Measurements from ENCODE around the gene GOLGA5. TPM values are rescaled to one million over a fixed set of nuclear protein-coding genes. Genes with fewer than 3 reads are reported as not detected.

Gene GOLGA5
- total and polyA plus RNA-seq, 2 of the 13 experiments (the other 11 are each of a cell fraction or from before 2014, with no cell fraction given) = 31.0 to 40.0 TPM

- no peak for TF ChIP-seq ZNF800 (CRISPR knock-in tag; IDR thresholded peaks at IDR 0.05)
Observed at GRCh38 chr14:92754966-92755365, 39.1 kb upstream of the GOLGA5 start (continued).

GRCh38 chr14:92755495-92755894 is 38.6 kb upstream of the GOLGA5 start:
- H3K9ac ChIP-seq (ENCODE audit: insufficient read depth, low read depth, low read length) = no peak overlapping the region
- no TSS peak for BruUV-seq (replicated peaks)
- in situ Hi-C loops (cut with HindIII; ENCODE audit: extremely low pct_ligation_motif_present, low pct_unique_long_range_greater_than_20kb) (no loop called here), intact Hi-C loops (cut with micrococcal nuclease; ENCODE audit: unreplicated experiment) (loop anchor here (2.0 kb wide), 1 partner anchor 31 kb away; no protein-coding TSS in a partner anchor)
- no peaks in the 10 kb centered on the region for H3K9me3 ChIP-seq (ENCODE audit: low read length)
- H2AFZ ChIP-seq (ENCODE audit: low read length) = no peak overlapping the region
- DNase-seq (ENCODE audit: low spot score) = no peak
- no peak overlapping the region for H3K27ac ChIP-seq (ENCODE audit: extremely low read length, insufficient read depth, low read length)
- 38% methylated on average over 3 of the region's 3 CpGs for WGBS (ENCODE audit: low lambda C conversion rate)
- H3K4me3 ChIP-seq (replicated peaks in 1 of 3; ENCODE audit: insufficient read depth in 1 of 3, low read depth in 2 of 3, low read length in 3 of 3) = no peak overlapping the region
- no peak for ATAC-seq
- peaks cover 44% of the 10 kb centered on the region for H3K4me1 ChIP-seq (ENCODE audit: insufficient read depth, low read length)
- H4K20me1 ChIP-seq (ENCODE audit: insufficient read depth, low read length) = no peaks in the 10 kb centered on the region
- 0 out of 5 replicates have a peak, but pooled peaks cover 0 to 7% of the 10 kb centered on the region in 2 experiments for H3K27me3 ChIP-seq (ENCODE audit: control insufficient read depth in 1 of 2, insufficient read depth in 2 of 2, low read length in 2 of 2)
- FAIRE-seq = no peak
- ChIA-PET CTCF (ENCODE audit: low intra/inter-chr PET ratio, low total read pairs) (no interaction called here), POLR2A (no interaction called here)
- TF ChIP-seq ZNF891 (CRISPR knock-in tag; IDR thresholded peaks at IDR 0.05) (no peak), ATF7 (IDR thresholded peaks at IDR 0.05) (0 out of 2 replicates have a peak, but pooled peaks have one; percentile 2), ATF7 (CRISPR knock-in tag; IDR thresholded peaks at IDR 0.05) (no peak)
- H3K4me2 ChIP-seq (ENCODE audit: low read depth, low read length) = no peak overlapping the region
- no peaks in the 10 kb centered on the region for H3K36me3 ChIP-seq (replicated peaks in 1 of 2; ENCODE audit: control insufficient read depth in 1 of 2, insufficient read depth in 2 of 2, low read length in 2 of 2)
- H3K79me2 ChIP-seq (ENCODE audit: insufficient read depth, low read length) = no peaks in the 10 kb centered on the region

GRCh38 chr14:92756446-92756845 is 37.7 kb upstream of the GOLGA5 start:
- Histone ChIP-seq H3K27me3 (ENCODE audit: control insufficient read depth in 1 of 2, insufficient read depth in 2 of 2, low read length in 2 of 2) (peaks cover 0 to 12% of the 10 kb centered on the region in 2 experiments; a peak in 1 of 5 replicates), H3K27ac (ENCODE audit: extremely low read length, insufficient read depth, low read length) (no peak overlapping the region), H3K4me1 (ENCODE audit: insufficient read depth, low read length) (peaks cover 35% of the 10 kb centered on the region), H3K9me3 (ENCODE audit: low read length) (no peaks in the 10 kb centered on the region), H3K79me2 (ENCODE audit: insufficient read depth, low read length) (no peaks in the 10 kb centered on the region), H3K9ac (ENCODE audit: insufficient read depth, low read depth, low read length) (no peak overlapping the region), H2AFZ (ENCODE audit: low read length) (no peak overlapping the region), H3K4me2 (ENCODE audit: low read depth, low read length) (no peak overlapping the region), H4K20me1 (ENCODE audit: insufficient read depth, low read length) (no peaks in the 10 kb centered on the region), H3K36me3 (replicated peaks in 1 of 2; ENCODE audit: control insufficient read depth in 1 of 2, insufficient read depth in 2 of 2, low read length in 2 of 2) (no peaks in the 10 kb centered on the region), H3K4me3 (replicated peaks in 1 of 3; ENCODE audit: insufficient read depth in 1 of 3, low read depth in 2 of 3, low read length in 3 of 3) (no peak overlapping the region)
- BruUV-seq (replicated peaks) = no TSS peak
- intact Hi-C loops (cut with micrococcal nuclease; ENCODE audit: unreplicated experiment) = no loop called here
- ATAC-seq (no peak), DNase-seq (ENCODE audit: low spot score) (no peak), FAIRE-seq (no peak)
- ChIA-PET CTCF (ENCODE audit: low intra/inter-chr PET ratio, low total read pairs) (no interaction called here), POLR2A (no interaction called here)
- in situ Hi-C loops (cut with HindIII; ENCODE audit: extremely low pct_ligation_motif_present, low pct_unique_long_range_greater_than_20kb) = no loop called here
- 39% methylated on average over 4 of the region's 4 CpGs for WGBS (ENCODE audit: low lambda C conversion rate)
- no peak for TF ChIP-seq TBX2 (CRISPR knock-in tag; IDR thresholded peaks at IDR 0.05; ENCODE audit: borderline replicate concordance)
- no peak for TF ChIP-seq KLF13 (CRISPR knock-in tag; IDR thresholded peaks at IDR 0.05)
- TF ChIP-seq MBD4 (IDR thresholded peaks at IDR 0.05; ENCODE audit: borderline replicate concordance, low read length) = no peak
- no peak for TF ChIP-seq SP4 (CRISPR knock-in tag; IDR thresholded peaks at IDR 0.05)
- no peak for TF ChIP-seq GLI4 (CRISPR knock-in tag; IDR thresholded peaks at IDR 0.05; ENCODE audit: borderline replicate concordance)
- no peak for TF ChIP-seq CBX5 (CRISPR knock-in tag; IDR thresholded peaks at IDR 0.05; ENCODE audit: borderline replicate concordance)
- TF ChIP-seq TARDBP (CRISPR knock-in tag; IDR thresholded peaks at IDR 0.05) = no peak
- TF ChIP-seq YY1 (IDR thresholded peaks at IDR 0.05; ENCODE audit: insufficient read depth, insufficient replicate concordance, low read depth, low read length) = no peak
- TF ChIP-seq ZNF747 (CRISPR knock-in tag; IDR thresholded peaks at IDR 0.05; ENCODE audit: borderline replicate concordance) = no peak
- no peak for TF ChIP-seq MAF1 (CRISPR knock-in tag; IDR thresholded peaks at IDR 0.05; ENCODE audit: borderline replicate concordance)
- TF ChIP-seq ZNF816 (CRISPR knock-in tag; IDR thresholded peaks at IDR 0.05; ENCODE audit: borderline replicate concordance) = no peak
- no peak for TF ChIP-seq ZBTB38 (CRISPR knock-in tag; IDR thresholded peaks at IDR 0.05)

Data from HepG2 (cell line).